GM23338 (cell line): ENCODE data around the gene RGSL1. TPM values are rescaled to one million over a fixed set of nuclear protein-coding genes. Genes with fewer than 3 reads are reported as not detected.

ENCODE experiments used
- ATAC-seq: fragments of 200-7000 bp; cut with Tn5 transposase; 3 replicates; pipeline ENCODE4 v1.9.1; 2020
- DNase-seq: peaks from one replicate; pipeline ENCODE4 v3.0.0-alpha.2; 2015; ENCODE audit warnings: low spot score
- H2AFZ ChIP-seq: fragments of 200-600 bp; sonication (generic); 2 replicates; pipeline ENCODE4 v1.8.0; 2016; ENCODE audit warnings: antibody characterized with exemption, mild to moderate bottlenecking, moderate library complexity
- H3F3A ChIP-seq: fragments of 200-600 bp; sonication (generic); replicated peaks from 2 replicates; pipeline ENCODE4 v1.8.0; 2017; ENCODE audit warnings: antibody characterized with exemption, mixed run types, low read depth
- H3K27ac ChIP-seq: fragments of 200-600 bp; sonication (generic); 2 replicates; pipeline ENCODE4 v1.6.1; 2016; ENCODE audit warnings: low read depth
- H3K27me3 ChIP-seq: fragments of 200-600 bp; sonication (generic); 2 replicates; pipeline ENCODE4 v1.8.0; 2016; ENCODE audit warnings: mild to moderate bottlenecking, mixed run types, moderate library complexity; ENCODE audit not compliant: insufficient read depth
- H3K36me3 ChIP-seq: fragments of 200-600 bp; sonication (generic); 2 replicates; pipeline ENCODE4 v1.8.0; 2016; ENCODE audit warnings: mild to moderate bottlenecking; ENCODE audit not compliant: insufficient read depth
- H3K4me1 ChIP-seq: fragments of 200-600 bp; sonication (generic); 2 replicates; pipeline ENCODE4 v1.8.0; 2016; ENCODE audit warnings: mild to moderate bottlenecking, moderate library complexity; ENCODE audit not compliant: insufficient read depth
- H3K4me2 ChIP-seq: fragments of 200-600 bp; sonication (generic); 2 replicates; pipeline ENCODE4 v1.7.1; 2017; ENCODE audit warnings: mixed run types
- H3K4me3 ChIP-seq: fragments of 200-600 bp; sonication (generic); 2 replicates; pipeline ENCODE4 v1.6.1; 2016; ENCODE audit warnings: mixed run types
- H3K79me2 ChIP-seq: fragments of 200-600 bp; sonication (generic); replicated peaks from 2 replicates; pipeline ENCODE4 v1.8.0; 2017; ENCODE audit warnings: mild to moderate bottlenecking; ENCODE audit not compliant: insufficient read depth
- H3K9me2 ChIP-seq: fragments of 200-600 bp; sonication (generic); 2 replicates; pipeline ENCODE4 v1.8.0; 2017; ENCODE audit not compliant: insufficient read depth
- H4K20me1 ChIP-seq: fragments of 200-600 bp; sonication (generic); replicated peaks from 2 replicates; pipeline ENCODE4 v1.8.0; 2017; ENCODE audit warnings: mild to moderate bottlenecking; ENCODE audit not compliant: insufficient read depth
- H3K27ac Mint-ChIP-seq: 2 replicates; pipeline ENCODE4 v1.8.0; 2020; ENCODE audit warnings: inconsistent platforms, mild to moderate bottlenecking, moderate library complexity, mixed read lengths
- H3K27me3 Mint-ChIP-seq: 3 replicates; pipeline ENCODE4 v1.8.0; 2022; ENCODE audit warnings: low read depth, mild to moderate bottlenecking, moderate library complexity, mixed read lengths, inconsistent platforms; ENCODE audit not compliant: insufficient read depth, poor library complexity
- H3K36me3 Mint-ChIP-seq: 3 replicates; pipeline ENCODE4 v1.8.0; 2021; ENCODE audit warnings: low read depth, mild to moderate bottlenecking, inconsistent platforms, moderate library complexity, mixed read lengths
- H3K4me1 Mint-ChIP-seq: 3 replicates; pipeline ENCODE4 v1.8.0; 2020; ENCODE audit warnings: mild to moderate bottlenecking, inconsistent platforms, mixed read lengths
- H3K4me3 Mint-ChIP-seq: 3 replicates; pipeline ENCODE4 v1.8.0; 2021; ENCODE audit warnings: moderate library complexity, mild to moderate bottlenecking, inconsistent platforms, mixed read lengths
- H3K9me3 Mint-ChIP-seq: 3 replicates; pipeline ENCODE4 v1.8.0; 2020; ENCODE audit warnings: moderate library complexity, mild to moderate bottlenecking, inconsistent platforms, mixed read lengths
- CREB1 ChIP-seq: fragments of 250-450 bp; sonication (Bioruptor Pico); IDR thresholded peaks from 2 replicates; pipeline ENCODE4 v1.5.0; 2020; ENCODE audit warnings: low read depth, mild to moderate bottlenecking, moderate library complexity
- CTCF ChIP-seq, 2 experiments: fragments of 200-600 bp in 1 of 2; sonication (generic) in 1 of 2; conservative IDR thresholded peaks; 2 replicates each; pipeline versions ENCODE4 v1.5.1 to v1.6.1; 2016 to 2017; ENCODE audit warnings: antibody characterized with exemption in 2 of 2, low read depth in 2 of 2, mild to moderate bottlenecking in 2 of 2, moderate library complexity in 1 of 2
- EZH2 ChIP-seq: fragments of 200-600 bp; sonication (generic); IDR thresholded peaks from one replicate; pipeline ENCODE4 v1.8.0; 2017; ENCODE audit warnings: antibody characterized with exemption, mild to moderate bottlenecking, low read depth; ENCODE audit not compliant: unreplicated experiment
- EZH2phosphoT487 ChIP-seq: fragments of 200-600 bp; sonication (generic); IDR thresholded peaks from one replicate; pipeline ENCODE4 v1.8.1; 2018; ENCODE audit warnings: antibody characterized with exemption; ENCODE audit not compliant: unreplicated experiment
- NANOG ChIP-seq: IDR thresholded peaks from 2 replicates; pipeline ENCODE4 v1.6.1; 2016; ENCODE audit warnings: antibody characterized with exemption, borderline replicate concordance
- POLR2AphosphoS5 ChIP-seq: IDR thresholded peaks from 2 replicates; pipeline ENCODE4 v1.6.1; 2016; ENCODE audit warnings: antibody characterized with exemption, low read depth
- REST ChIP-seq: IDR thresholded peaks from one replicate; pipeline ENCODE4 v1.6.1; 2018; ENCODE audit warnings: antibody characterized with exemption; ENCODE audit not compliant: unreplicated experiment
- STAT1 ChIP-seq: IDR thresholded peaks from one replicate; pipeline ENCODE4 v1.6.1; 2016; ENCODE audit warnings: antibody characterized with exemption; ENCODE audit not compliant: unreplicated experiment
- ZNF114 ChIP-seq: fragments of 250-450 bp; sonication (Bioruptor Pico); IDR thresholded peaks from 2 replicates; pipeline ENCODE4 v1.5.0; 2020; ENCODE audit warnings: mild to moderate bottlenecking, moderate library complexity
- ZNF331 ChIP-seq: fragments of 250-450 bp; sonication (Bioruptor Pico); IDR thresholded peaks from 2 replicates; pipeline ENCODE4 v1.5.0; 2020; ENCODE audit warnings: low read depth, mild to moderate bottlenecking, moderate library complexity
- polyA plus RNA-seq: library from polyadenylated mRNA; unstranded; fragments of >200 nt; fragmentation: Nextera tagmentation; extraction: Ambion mirVana; gene quantifications from 2 replicates; pipeline ENCODE4 v1.2.1, GENCODE V29; 2016
- total RNA-seq: library from RNA; depleted of rRNA; stranded (reverse); fragments of >200 nt; shearing (Covaris generic); gene quantifications from 2 replicates; pipeline ENCODE4 v1.2.3, GENCODE V29; 2014
- TF ChIP-seq, protein P1 (sequence below): fragments of 250-450 bp; sonication (Bioruptor Pico); IDR thresholded peaks from 2 replicates; pipeline ENCODE4 v1.5.0; 2020; ENCODE audit warnings: mild to moderate bottlenecking, moderate library complexity

The RGSL1 gene
- total and polyA plus RNA-seq, 2 experiments from 2014 or later = not detected

GRCh38 chr1:182552527-182552926 is 102.6 kb downstream of the RGSL1 start (continued):
- TF ChIP-seq NANOG = no peak
- TF ChIP-seq CTCF (conservative IDR thresholded peaks at IDR 0.05; ENCODE audit: low read depth in 2 of 2) = no peak

- Histone ChIP-seq H3K79me2 (no peaks in the 10 kb centered on the region), H3K36me3 (no peaks in the 10 kb centered on the region), H3K27ac (no peak overlapping the region), H3K9me2 (peaks cover 4% of the 10 kb centered on the region; the same call in 1 of the 2 replicates), H4K20me1 (no peaks in the 10 kb centered on the region), H2AFZ (no peak overlapping the region), H3K27me3 (no peaks in the 10 kb centered on the region), H3K4me1 (no peaks in the 10 kb centered on the region), H3K4me3 (no peak overlapping the region), H3K4me2 (no peak overlapping the region), H3F3A (no peaks in the 10 kb centered on the region)
- DNase-seq = no peak
- Mint-ChIP-seq H3K4me1 (no peaks in the 10 kb centered on the region), H3K4me3 (no peak overlapping the region), H3K9me3 (peaks cover 7% of the 10 kb centered on the region; the same call in 2 of the 3 replicates), H3K27ac (no peak overlapping the region), H3K27me3 (no peaks in the 10 kb centered on the region), H3K36me3 (0 out of 3 replicates have a peak, but pooled peaks cover 2% of the 10 kb centered on the region)
- ATAC-seq = no peak
- TF ChIP-seq, protein P1, sequence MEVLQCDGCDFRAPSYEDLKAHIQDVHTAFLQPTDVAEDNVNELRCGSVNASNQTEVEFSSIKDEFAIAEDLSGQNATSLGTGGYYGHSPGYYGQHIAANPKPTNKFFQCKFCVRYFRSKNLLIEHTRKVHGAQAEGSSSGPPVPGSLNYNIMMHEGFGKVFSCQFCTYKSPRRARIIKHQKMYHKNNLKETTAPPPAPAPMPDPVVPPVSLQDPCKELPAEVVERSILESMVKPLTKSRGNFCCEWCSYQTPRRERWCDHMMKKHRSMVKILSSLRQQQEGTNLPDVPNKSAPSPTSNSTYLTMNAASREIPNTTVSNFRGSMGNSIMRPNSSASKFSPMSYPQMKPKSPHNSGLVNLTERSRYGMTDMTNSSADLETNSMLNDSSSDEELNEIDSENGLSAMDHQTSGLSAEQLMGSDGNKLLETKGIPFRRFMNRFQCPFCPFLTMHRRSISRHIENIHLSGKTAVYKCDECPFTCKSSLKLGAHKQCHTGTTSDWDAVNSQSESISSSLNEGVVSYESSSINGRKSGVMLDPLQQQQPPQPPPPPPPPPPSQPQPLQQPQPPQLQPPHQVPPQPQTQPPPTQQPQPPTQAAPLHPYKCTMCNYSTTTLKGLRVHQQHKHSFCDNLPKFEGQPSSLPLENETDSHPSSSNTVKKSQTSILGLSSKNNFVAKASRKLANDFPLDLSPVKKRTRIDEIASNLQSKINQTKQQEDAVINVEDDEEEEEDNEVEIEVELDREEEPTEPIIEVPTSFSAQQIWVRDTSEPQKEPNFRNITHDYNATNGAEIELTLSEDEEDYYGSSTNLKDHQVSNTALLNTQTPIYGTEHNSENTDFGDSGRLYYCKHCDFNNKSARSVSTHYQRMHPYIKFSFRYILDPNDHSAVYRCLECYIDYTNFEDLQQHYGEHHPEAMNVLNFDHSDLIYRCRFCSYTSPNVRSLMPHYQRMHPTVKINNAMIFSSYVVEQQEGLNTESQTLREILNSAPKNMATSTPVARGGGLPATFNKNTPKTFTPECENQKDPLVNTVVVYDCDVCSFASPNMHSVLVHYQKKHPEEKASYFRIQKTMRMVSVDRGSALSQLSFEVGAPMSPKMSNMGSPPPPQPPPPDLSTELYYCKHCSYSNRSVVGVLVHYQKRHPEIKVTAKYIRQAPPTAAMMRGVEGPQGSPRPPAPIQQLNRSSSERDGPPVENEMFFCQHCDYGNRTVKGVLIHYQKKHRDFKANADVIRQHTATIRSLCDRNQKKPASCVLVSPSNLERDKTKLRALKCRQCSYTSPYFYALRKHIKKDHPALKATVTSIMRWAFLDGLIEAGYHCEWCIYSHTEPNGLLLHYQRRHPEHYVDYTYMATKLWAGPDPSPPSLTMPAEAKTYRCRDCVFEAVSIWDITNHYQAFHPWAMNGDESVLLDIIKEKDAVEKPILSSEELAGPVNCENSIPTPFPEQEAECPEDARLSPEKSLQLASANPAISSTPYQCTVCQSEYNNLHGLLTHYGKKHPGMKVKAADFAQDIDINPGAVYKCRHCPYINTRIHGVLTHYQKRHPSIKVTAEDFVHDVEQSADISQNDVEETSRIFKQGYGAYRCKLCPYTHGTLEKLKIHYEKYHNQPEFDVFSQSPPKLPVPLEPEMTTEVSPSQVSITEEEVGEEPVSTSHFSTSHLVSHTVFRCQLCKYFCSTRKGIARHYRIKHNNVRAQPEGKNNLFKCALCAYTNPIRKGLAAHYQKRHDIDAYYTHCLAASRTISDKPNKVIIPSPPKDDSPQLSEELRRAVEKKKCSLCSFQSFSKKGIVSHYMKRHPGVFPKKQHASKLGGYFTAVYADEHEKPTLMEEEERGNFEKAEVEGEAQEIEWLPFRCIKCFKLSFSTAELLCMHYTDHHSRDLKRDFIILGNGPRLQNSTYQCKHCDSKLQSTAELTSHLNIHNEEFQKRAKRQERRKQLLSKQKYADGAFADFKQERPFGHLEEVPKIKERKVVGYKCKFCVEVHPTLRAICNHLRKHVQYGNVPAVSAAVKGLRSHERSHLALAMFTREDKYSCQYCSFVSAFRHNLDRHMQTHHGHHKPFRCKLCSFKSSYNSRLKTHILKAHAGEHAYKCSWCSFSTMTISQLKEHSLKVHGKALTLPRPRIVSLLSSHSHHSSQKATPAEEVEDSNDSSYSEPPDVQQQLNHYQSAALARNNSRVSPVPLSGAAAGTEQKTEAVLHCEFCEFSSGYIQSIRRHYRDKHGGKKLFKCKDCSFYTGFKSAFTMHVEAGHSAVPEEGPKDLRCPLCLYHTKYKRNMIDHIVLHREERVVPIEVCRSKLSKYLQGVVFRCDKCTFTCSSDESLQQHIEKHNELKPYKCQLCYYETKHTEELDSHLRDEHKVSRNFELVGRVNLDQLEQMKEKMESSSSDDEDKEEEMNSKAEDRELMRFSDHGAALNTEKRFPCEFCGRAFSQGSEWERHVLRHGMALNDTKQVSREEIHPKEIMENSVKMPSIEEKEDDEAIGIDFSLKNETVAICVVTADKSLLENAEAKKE (CRISPR knock-in tag) = no peak
- TF ChIP-seq REST = no peak
- TF ChIP-seq CREB1 (CRISPR knock-in tag) = no peak
- no peak for TF ChIP-seq ZNF331 (CRISPR knock-in tag)
- TF ChIP-seq EZH2phosphoT487 = no peak
- no peak for TF ChIP-seq CTCF (conservative IDR thresholded peaks at IDR 0.05; ENCODE audit: low read depth in 2 of 2)
- no peak for TF ChIP-seq ZNF114 (CRISPR knock-in tag)
- no peak for TF ChIP-seq EZH2
- TF ChIP-seq STAT1 = no peak
- TF ChIP-seq POLR2AphosphoS5 = no peak
- no peak for TF ChIP-seq NANOG
Measured at GRCh38 chr1:182555493-182555892, 105.5 kb downstream of the RGSL1 start.
